Left cardiac atrium (tissue), 4 donors: ENCODE measurements around the gene FBH1. TPM values are rescaled to one million over a fixed set of nuclear protein-coding genes. Genes with fewer than 3 reads are reported as not detected.
"Not testable (repeated sequence)": the region's sequence is repeated elsewhere in the genome, so short reads cannot be mapped to it uniquely, and the experiment has no call there.

ENCODE experiments used
- ATAC-seq, 2 donors: fragments of 200-7000 bp; cut with Tn5 transposase; one replicate each; pipeline ENCODE4 v1.9.1; 2020; ENCODE audit warnings: mild to moderate bottlenecking in 2 of 2, moderate library complexity in 2 of 2
- DNase-seq: peaks from one replicate; pipeline ENCODE4 v3.0.0-alpha.2; 2020
- intact Hi-C, 2 donors: fragments of 100-400 bp; cut with DNase I; formaldehyde crosslinking; loops; one replicate each; pipeline versions ENCODE4 v1.14.1 to v1.15.1; 2022 to 2023
- total RNA-seq, 2 donors: library from RNA; stranded (reverse); fragmentation: NEBNext Ultra II Directional; extraction: Animal tissue kit (Norgen Biotek cat#: 25700); gene quantifications; one replicate each; pipeline ENCODE4 v1.2.1, GENCODE V29; 2021
- donor health status: DM: no; HTN: yes; CAD: no.
- donor health status: DM: no; HTN: yes; CAD: no; lungs with severe emphysema.
- donor health status: DM: yes; HTN: yes; CAD: no.
- donor health status: Dilated cardiomyopathy.

FBH1 gene
- total RNA-seq, 2 donors from 2014 or later: 67.4 to 85.1 TPM

GRCh38 chr10:5896208-5897052 is 6.4 kb downstream of the FBH1 start:
- no peak for DNase-seq
- intact Hi-C loops: no loop called here
- ATAC-seq: no peak

GRCh38 chr10:5897053-5897340 is 7.0 kb downstream of the FBH1 start:
- ATAC-seq: no peak
- DNase-seq: no peak
- intact Hi-C loops: no loop called here

GRCh38 chr10:5897504-5897903 is 7.5 kb downstream of the FBH1 start:
- DNase-seq: no peak
- ATAC-seq: no peak
- intact Hi-C loops: no loop called here

- DNase-seq (no peak), ATAC-seq (no peak)
- intact Hi-C loops: no loop called here
Measured at GRCh38 chr10:5898163-5898562, 8.1 kb downstream of the FBH1 start.

GRCh38 chr10:5900247-5900646 is 10.2 kb downstream of the FBH1 start:
- intact Hi-C loops: no loop called here
- DNase-seq (no peak), ATAC-seq (no peak)

GRCh38 chr10:5902511-5903274 is 12.7 kb downstream of the FBH1 start:
- DNase-seq (no peak), ATAC-seq (no peak)
- intact Hi-C loops: no loop called here

- ATAC-seq (peak; percentile 51 to 71), DNase-seq (no peak)
- intact Hi-C loops: no loop called here
Measured at GRCh38 chr10:5903563-5903962, 13.5 kb downstream of the FBH1 start.

GRCh38 chr10:5904227-5904626 is 14.2 kb downstream of the FBH1 start:
- ATAC-seq (peak; percentile 71 to 77), DNase-seq (no peak)
- intact Hi-C loops: no loop called here

GRCh38 chr10:5905854-5906507 is 15.9 kb downstream of the FBH1 start:
- intact Hi-C loops: no loop called here
- ATAC-seq: peak; percentile 39 to 82
- DNase-seq: peak; percentile 44

- ATAC-seq (no peak), DNase-seq (no peak)
- intact Hi-C loops: no loop called here
Measured at GRCh38 chr10:5906651-5907050, 16.6 kb downstream of the FBH1 start.

GRCh38 chr10:5908676-5909075 is 18.6 kb downstream of the FBH1 start:
- ATAC-seq, DNase-seq, intact Hi-C loops: not testable (repeated sequence)

- intact Hi-C loops: no loop called here
- ATAC-seq: peak in 1 of 2 donors; percentile 41
- DNase-seq: no peak
Measured at GRCh38 chr10:5910323-5911100, 20.5 kb downstream of the FBH1 start.

- ATAC-seq: no peak
- intact Hi-C loops: no loop called here
- DNase-seq: no peak
Measured at GRCh38 chr10:5911670-5912069, 21.6 kb downstream of the FBH1 start.

- intact Hi-C loops: no loop called here
- no peak for DNase-seq
- no peak for ATAC-seq
Measured at GRCh38 chr10:5913736-5914135, 23.7 kb downstream of the FBH1 start.

- intact Hi-C loops: no loop called here
- ATAC-seq (no peak), DNase-seq (no peak)
Measured at GRCh38 chr10:5915451-5915850, 25.4 kb downstream of the FBH1 start.

GRCh38 chr10:5917305-5917704 is 27.3 kb downstream of the FBH1 start:
- DNase-seq (no peak), ATAC-seq (no peak)
- intact Hi-C loops: no loop called here

GRCh38 chr10:5918763-5919162 is 28.7 kb downstream of the FBH1 start:
- ATAC-seq: no peak
- intact Hi-C loops: no loop called here

GRCh38 chr10:5919568-5919967 is 29.5 kb downstream of the FBH1 start:
- ATAC-seq (no peak), DNase-seq (no peak)
- intact Hi-C loops: no loop called here

More at GRCh38 chr10:5918763-5919162, 28.7 kb downstream of the FBH1 start:
- DNase-seq: no peak

GRCh38 chr10:5921746-5922145 is 31.7 kb downstream of the FBH1 start:
- intact Hi-C loops: no loop called here
- no peak for DNase-seq
- no peak for ATAC-seq
